DND-41 (cell line): Measurements from ENCODE around the gene FBXL19.

Experiments used
- ATAC-seq: fragments of 200-7000 bp; cut with Tn5 transposase; 3 replicates; pipeline ENCODE4 v1.9.1; 2021; ENCODE audit warnings: low read depth; ENCODE audit not compliant: insufficient read depth
- DNase-seq: peaks from one replicate; pipeline ENCODE4 v3.0.0-alpha.2; 2020
- H2AFZ ChIP-seq: 2 replicates; pipeline ENCODE4 v1.6.0; 2012; ENCODE audit warnings: low read depth, low read length
- H3K27ac ChIP-seq: 2 replicates; pipeline ENCODE4 v1.5.1; 2012; ENCODE audit warnings: low read length, inconsistent platforms
- H3K27me3 ChIP-seq: fragments of 200-600 bp; sonication (generic); 2 replicates; pipeline ENCODE4 v1.6.0; 2012; ENCODE audit warnings: low read length, mild to moderate bottlenecking, inconsistent platforms; ENCODE audit not compliant: insufficient read depth, poor library complexity
- H3K36me3 ChIP-seq: 2 replicates; pipeline ENCODE4 v1.5.1; 2012; ENCODE audit warnings: low read length, inconsistent platforms; ENCODE audit not compliant: insufficient read depth
- H3K4me1 ChIP-seq: 2 replicates; pipeline ENCODE4 v1.5.1; 2012; ENCODE audit warnings: mild to moderate bottlenecking, low read length; ENCODE audit not compliant: insufficient read depth
- H3K4me2 ChIP-seq: 2 replicates; pipeline ENCODE4 v1.6.0; 2012; ENCODE audit warnings: mild to moderate bottlenecking, moderate library complexity, low read length, inconsistent platforms; ENCODE audit not compliant: insufficient read depth
- H3K4me3 ChIP-seq, 2 experiments: fragments of 200-600 bp in 1 of 2; shearing (Covaris generic) in 1 of 2; 2 replicates each; pipeline ENCODE4 v1.5.1; 2012 to 2016; ENCODE audit warnings: inconsistent platforms in 2 of 2, low read length in 2 of 2, mild to moderate bottlenecking in 2 of 2, low read depth in 1 of 2, moderate library complexity in 1 of 2
- H3K79me2 ChIP-seq: 2 replicates; pipeline ENCODE4 v1.6.0; 2012; ENCODE audit warnings: low read length, inconsistent platforms; ENCODE audit not compliant: insufficient read depth
- H3K9ac ChIP-seq: 2 replicates; pipeline ENCODE4 v1.6.0; 2012; ENCODE audit warnings: low read depth, mild to moderate bottlenecking, inconsistent platforms, low read length, moderate library complexity
- H3K9me3 ChIP-seq: 2 replicates; pipeline ENCODE4 v1.5.1; 2012; ENCODE audit warnings: low read length, moderate library complexity, mild to moderate bottlenecking, inconsistent platforms; ENCODE audit not compliant: insufficient read depth, severe bottlenecking
- H4K20me1 ChIP-seq: 2 replicates; pipeline ENCODE4 v1.6.0; 2012; ENCODE audit warnings: low read length; ENCODE audit not compliant: insufficient read depth
- CTCF ChIP-seq: IDR thresholded peaks from 2 replicates; pipeline ENCODE4 v1.5.1; 2012; ENCODE audit warnings: borderline replicate concordance, low read length, moderate library complexity, mild to moderate bottlenecking; ENCODE audit not compliant: poor library complexity, severe bottlenecking; ENCODE audit errors: extremely low read depth
- EZH2 ChIP-seq: IDR thresholded peaks from 3 replicates; pipeline ENCODE4 v1.6.1; 2012; ENCODE audit warnings: borderline replicate concordance, low read depth, mild to moderate bottlenecking, moderate library complexity, low read length, inconsistent platforms; ENCODE audit not compliant: severe bottlenecking

The FBXL19 gene

GRCh38 chr16:30985401-30986128 is 62.2 kb downstream of the FBXL19 start:
- H3K79me2 ChIP-seq: no peaks in the 10 kb centered on the region
- no peak overlapping the region for H2AFZ ChIP-seq
- DNase-seq (no peak), ATAC-seq (peak; percentile 8; the same call in 2 of the 3 replicates)
- TF ChIP-seq CTCF: no peak
- no peak for TF ChIP-seq EZH2
- H3K4me2 ChIP-seq: no peak overlapping the region
- no peak overlapping the region for H3K9ac ChIP-seq
- H3K4me3 ChIP-seq: no peak overlapping the region
- peaks cover 4% of the 10 kb centered on the region; the same call in 1 of the 2 replicates for H4K20me1 ChIP-seq
- H3K4me1 ChIP-seq: no peaks in the 10 kb centered on the region
- H3K27ac ChIP-seq: no peak overlapping the region
- no peaks in the 10 kb centered on the region for H3K9me3 ChIP-seq
- peaks cover 51% of the 10 kb centered on the region for H3K36me3 ChIP-seq
- no peaks in the 10 kb centered on the region for H3K27me3 ChIP-seq

- H3K9ac ChIP-seq: no peak overlapping the region
- peaks cover 44% of the 10 kb centered on the region for H3K36me3 ChIP-seq
- TF ChIP-seq CTCF (peak; percentile 3), EZH2 (no peak)
- no peak for DNase-seq
- no peak overlapping the region for H3K4me2 ChIP-seq
- no peaks in the 10 kb centered on the region for H3K9me3 ChIP-seq
- H3K79me2 ChIP-seq: no peaks in the 10 kb centered on the region
- no peaks in the 10 kb centered on the region for H3K4me1 ChIP-seq
- no peak overlapping the region for H2AFZ ChIP-seq
- no peak overlapping the region for H3K27ac ChIP-seq
- peaks cover 4% of the 10 kb centered on the region; the same call in 1 of the 2 replicates for H4K20me1 ChIP-seq
- no peak for ATAC-seq
- no peak overlapping the region for H3K4me3 ChIP-seq
- H3K27me3 ChIP-seq: no peaks in the 10 kb centered on the region
Measured at GRCh38 chr16:30986129-30986991, 63.0 kb downstream of the FBXL19 start.

GRCh38 chr16:30987581-30988190 is 64.3 kb downstream of the FBXL19 start:
- H3K9ac ChIP-seq: no peak overlapping the region
- no peak for TF ChIP-seq EZH2
- TF ChIP-seq CTCF: no peak
- H3K27me3 ChIP-seq: no peaks in the 10 kb centered on the region
- no peaks in the 10 kb centered on the region for H3K79me2 ChIP-seq
- peaks cover 34% of the 10 kb centered on the region for H3K36me3 ChIP-seq
- H2AFZ ChIP-seq: no peak overlapping the region
- no peak overlapping the region for H3K27ac ChIP-seq
- H3K9me3 ChIP-seq: no peaks in the 10 kb centered on the region
- H4K20me1 ChIP-seq: peaks cover 4% of the 10 kb centered on the region; the same call in 1 of the 2 replicates
- ATAC-seq: no peak
- H3K4me2 ChIP-seq: no peak overlapping the region
- DNase-seq: no peak
- H3K4me3 ChIP-seq: no peak overlapping the region
- H3K4me1 ChIP-seq: no peaks in the 10 kb centered on the region
